ENCODE results near the gene ELF5.

ELF5 gene

DNA sequence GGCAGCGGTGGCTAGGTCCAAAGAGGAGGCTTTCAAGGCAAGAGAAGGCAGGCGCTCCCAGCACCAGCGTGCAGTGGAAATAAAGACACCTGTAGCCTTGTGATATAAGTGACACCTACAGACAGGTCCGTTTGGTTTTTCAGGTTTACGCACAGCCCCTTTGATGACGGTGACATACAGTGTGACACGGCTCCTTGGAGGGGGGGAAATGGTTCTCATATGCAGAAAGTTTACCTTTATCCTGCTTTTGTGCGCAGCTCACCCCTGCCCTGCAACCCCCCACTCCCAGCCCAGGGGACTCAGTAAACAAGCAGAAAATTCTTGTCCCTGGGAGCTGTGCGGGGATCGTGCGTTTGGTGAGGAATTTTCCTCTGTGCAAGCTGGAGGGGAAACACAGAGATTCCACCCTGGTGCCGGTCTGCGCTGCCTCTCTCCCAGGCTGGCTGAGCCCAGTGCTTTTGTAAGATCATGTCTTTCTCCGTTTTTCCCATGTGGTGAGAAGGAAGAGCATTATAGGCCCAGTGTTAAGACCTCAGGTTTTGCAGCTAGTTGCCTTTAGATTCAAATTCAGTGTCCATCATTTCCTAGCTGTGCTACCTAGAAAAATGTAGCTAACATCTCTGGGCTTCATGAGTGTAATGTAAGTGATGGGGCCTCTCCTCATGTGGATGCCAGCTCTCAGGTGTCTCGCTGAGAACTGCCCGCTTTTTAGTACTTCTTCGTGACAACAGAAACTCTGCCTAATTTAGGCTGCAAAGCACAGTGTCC is at the start of gene ELF5:
TSS of gene ELF5 (minus strand) at position 113 of the 768 bp plus-strand sequence. CDS start 8,045 bp downstream, outside the sequence.
- DNase-seq: no peak

DNA sequence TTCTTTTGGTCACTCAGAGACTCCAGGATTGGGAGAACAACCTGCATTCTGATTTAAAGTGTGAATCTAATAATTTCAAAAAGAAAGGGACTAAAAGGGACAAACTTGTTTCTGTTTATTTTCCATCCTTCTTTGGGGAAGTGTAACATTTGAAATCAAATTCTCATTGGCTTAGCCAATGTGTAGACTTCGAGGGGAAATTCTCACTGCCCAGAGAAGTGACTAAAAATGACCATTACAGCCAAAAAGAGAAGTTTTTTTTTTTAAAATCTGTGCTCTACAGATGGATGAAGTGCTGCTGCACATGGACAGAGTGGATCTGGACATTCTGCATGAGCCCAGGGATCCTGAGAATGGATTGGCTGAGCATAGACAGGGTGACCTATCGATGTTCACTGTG is 49.4 kb upstream of the ELF5 start:
- DNase-seq: no peak

DNA sequence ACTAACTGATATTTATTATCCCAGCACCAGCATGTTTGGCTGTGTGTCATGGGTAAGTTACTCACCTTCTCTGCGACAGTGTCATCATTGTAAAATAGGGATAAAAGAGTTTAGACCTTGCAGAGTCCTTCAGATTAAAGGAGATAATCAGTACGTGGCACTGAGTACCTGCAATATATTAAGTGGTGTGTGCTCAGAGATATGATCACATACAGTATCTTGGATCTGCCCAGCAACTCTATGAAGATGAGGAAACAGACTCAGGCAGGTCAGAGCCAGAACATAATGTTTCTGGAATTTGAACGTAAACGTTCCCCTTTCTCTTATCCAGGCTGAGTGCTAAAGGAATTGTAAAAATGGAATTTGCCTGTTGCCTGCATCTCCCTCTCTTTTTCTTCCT is 46.9 kb upstream of the ELF5 start:
- no peak for DNase-seq

DNA sequence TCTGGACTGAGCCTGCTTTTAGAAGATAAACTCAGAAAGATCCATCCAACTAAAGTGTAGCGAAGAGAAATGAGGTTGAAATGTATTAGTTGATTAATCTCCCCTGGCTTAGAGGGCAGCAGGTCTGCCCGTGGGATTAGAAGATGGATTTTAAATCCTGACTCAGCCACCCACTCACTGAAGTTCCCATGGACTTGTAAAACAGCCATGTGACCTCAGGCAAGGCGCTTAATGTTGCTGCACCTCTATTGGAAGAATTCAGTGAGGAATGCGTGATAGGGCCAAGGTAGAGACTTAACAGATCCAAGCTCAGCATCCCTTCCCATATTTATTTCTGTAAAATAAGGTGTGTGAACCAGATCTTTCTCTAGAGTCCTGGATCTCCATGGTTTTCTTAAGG is 45.1 kb upstream of the ELF5 start:
- no peak for DNase-seq

DNA sequence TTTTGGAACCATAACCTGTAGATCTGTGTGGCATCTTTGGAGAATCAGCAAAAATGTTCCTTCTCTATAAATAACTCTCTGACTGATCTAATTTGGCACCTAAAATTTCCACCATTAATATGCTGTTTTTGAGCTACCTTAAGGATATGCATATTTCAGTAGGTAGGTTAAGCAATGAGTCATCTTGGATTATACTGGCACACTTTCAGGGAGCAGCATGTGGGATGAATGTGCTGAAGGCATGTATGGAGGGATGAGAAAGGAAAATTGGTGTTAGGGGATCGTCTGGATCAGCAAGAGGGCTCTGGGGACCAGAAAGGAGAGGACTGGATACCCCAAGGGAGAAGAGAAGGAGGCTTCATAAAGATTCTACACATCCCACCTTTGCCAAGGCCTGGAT is 44.6 kb upstream of the ELF5 start:
- no peak for DNase-seq

DNA sequence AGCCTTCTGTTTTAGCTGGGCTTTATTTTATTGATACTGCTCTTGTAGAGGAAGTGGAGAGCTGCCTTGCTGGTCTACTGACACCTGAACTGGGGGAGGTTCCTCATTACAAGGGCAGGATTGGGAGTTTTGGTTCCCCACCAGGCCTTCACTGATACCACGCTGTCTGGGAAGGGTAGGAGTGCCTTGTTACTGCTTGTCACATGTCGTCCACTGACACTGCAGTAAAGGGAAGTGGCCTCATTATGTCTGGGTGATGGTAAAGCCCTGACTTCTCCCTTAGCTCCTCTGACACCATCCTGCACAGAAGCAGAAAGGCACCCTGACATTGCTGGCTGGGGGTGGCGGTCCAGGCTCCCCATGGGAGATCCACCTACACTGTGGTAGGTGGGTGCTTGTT is 38.7 kb upstream of the ELF5 start:
- DNase-seq: no peak

DNA sequence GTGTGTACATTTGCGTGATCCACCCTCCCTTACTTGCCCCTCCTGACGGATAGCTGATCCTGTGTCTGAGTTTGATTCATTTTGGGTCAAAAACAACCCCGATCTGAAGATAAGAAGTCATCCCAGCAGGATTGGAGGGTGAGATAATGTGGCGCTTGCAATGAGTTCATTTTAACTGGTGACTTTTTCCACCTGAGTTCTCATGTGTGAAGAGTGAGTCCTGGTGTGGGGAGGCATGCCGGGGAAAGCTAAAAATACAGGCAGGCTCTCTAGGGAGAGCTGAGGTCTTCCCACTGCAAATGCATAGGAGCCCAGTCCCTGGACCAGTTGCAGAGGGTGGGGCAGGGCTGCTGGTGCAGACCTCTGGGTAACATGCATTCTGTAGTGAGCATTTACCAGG is 35.7 kb upstream of the ELF5 start:
- DNase-seq: no peak

DNA sequence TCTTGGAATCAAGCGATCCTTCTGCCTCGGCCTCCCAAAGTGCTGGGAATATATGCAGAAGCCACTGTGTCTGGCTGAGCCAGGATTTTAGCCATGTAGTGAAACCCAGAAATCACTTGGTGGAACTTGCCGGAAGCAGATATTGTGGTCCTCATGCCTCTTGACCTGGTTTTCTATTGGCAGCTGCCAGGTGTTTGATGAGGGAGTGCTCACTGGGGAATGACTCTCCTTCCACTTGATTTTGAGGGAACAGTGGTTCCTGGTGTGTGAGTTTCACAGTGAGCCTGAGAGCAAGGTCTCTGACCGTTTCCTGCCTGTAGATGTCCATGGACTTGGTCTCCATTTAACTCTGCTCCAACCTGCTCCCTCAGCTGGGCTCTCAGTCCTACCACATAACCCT is 34.7 kb upstream of the ELF5 start:
- no peak for DNase-seq

DNA sequence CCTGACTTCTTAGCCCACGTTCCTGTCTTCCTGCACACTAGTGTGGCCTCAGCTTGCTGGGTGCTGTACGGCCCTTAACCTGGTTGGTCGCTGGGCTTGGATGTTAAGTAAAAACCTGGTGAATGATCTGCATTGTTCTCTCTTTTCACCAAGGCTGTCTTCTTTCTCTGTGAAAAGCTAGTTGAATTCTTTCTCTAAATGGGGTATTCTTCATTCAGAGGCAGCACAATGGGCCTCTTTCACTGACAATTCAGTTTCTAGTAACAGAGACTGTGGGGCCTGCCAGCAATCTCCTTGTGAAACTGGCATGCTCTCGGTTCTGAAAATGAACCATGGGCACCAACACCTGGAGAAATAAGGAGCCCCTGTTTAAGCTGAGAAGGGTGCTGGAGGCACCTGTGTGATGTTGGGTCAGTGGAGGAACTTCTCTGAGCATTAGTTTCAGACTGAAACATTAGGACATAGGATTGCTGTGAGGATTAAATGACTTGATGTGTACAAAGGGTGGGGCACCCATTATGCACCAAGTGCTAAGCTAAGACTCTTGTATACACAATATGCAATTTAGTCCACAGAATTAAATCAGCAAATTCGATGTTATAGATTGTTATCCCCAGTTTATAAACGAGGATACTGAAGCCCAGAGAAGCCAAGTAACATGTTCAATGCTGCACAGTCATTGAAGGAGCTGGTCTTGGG is 33.1 kb upstream of the ELF5 start:
- no peak for DNase-seq

DNA sequence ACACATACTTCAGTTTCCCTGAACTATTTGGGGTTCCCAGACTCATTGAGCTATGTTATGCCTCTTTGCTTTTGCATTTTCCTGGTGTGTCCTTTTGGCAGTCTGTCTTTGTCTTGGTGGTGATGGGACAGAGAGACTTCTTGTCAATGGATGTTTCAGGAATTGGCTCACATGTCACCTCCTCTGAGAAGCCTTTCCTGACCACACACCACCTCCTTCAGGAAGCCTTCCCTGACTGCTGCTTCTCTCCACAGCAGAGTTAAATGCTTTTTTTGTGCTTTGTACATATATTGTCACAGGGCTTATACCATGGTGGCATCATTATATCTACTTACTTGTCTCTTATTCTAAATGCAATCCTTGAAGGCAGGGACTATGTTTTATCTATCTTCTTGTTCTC is 28.5 kb upstream of the ELF5 start:
- no peak for DNase-seq

DNA sequence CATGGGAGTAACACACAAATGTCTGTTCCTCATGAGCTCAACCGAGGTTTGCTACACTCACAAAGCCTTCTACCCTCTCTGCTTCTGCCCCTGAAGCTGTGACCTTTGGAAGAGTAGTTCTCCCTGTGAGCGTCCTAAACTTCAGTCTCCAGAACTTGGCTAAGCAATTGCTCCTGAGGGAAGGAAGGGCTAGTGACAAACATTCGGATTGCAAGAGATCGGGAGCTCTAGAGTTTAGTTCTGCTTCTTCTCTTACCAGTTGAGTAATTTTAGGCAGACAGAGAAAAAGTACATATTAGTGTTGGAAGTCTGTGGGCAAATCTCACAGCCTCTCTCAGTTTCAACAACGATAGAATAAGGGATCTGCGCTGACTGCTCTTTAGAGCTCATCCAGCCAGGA is 27.3 kb upstream of the ELF5 start:
- DNase-seq: no peak

DNA sequence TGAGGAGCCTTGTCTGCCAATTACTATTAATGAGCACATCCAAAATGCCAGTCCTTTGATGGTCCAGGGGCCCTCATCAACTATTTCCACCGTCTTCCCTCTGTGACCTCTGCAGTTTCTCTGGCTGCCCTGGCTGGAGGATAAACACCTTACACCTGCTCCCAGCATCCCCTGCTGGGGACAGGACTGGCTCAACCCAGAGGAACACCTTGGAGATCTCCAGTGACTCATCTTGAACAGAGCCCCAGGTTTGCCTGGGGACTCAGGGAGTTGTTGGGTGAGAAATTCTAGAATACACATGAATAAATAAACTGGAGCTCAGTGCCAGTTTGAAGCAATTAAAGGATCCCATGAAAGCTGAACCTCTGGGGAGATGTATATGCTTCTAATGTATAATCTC is 24.0 kb upstream of the ELF5 start:
- no peak for DNase-seq

DNA sequence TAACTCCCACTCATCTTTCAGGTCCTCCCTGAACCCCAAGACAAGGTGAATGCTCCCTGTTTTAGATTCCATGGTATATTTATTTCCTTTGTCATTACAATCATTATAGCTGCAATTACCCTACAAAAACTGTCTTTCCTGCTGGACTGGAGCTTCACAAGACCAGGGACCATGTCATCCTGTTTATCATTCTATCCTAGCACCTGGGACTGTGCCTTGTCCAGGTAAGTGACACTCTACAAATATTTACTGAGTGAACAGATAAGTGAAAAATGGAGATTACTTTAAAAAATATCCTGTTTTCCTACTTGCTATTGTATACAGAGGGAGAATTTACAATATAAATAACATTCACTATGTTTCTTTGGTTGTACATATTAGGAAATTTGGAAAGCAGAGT is 22.5 kb upstream of the ELF5 start:
- no peak for DNase-seq

DNA sequence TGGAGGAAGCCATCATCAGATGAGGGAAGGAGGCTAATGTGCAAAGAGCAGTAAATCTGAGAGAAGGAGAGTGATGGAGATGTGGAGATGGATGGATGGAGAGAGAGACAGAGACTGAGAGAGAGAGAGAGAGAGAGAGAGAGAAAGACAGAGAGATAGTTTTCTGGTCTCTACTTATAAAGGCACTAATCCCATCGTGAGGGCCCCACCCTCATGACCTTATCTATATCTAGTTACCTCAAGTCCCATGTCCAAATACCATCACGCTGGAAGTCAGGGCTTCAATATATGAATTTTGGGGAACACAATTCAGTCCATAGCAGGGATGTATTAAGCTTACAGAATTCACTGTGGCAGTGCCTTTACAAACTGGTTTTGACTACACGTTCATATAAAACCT is 21.2 kb upstream of the ELF5 start:
- no peak for DNase-seq

DNA sequence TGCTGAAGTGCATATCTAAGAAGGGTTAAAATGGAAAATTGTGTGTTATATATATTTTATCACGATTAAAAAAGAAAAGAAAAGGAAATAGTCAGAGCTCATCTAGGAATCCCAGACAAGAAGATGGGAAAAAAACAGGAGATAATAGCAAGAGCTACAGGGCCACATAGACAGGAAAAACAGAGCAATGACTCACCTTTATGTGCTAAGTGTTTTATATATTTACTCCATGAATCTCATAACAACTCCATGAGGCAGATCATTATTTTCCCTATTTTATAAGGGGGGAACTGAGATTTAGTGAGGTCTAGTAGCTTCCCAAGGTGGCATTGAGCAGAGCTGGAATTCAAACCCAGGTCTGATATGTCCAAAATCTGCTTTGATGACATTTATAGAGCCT is 18.1 kb upstream of the ELF5 start:
- DNase-seq: no peak

DNA sequence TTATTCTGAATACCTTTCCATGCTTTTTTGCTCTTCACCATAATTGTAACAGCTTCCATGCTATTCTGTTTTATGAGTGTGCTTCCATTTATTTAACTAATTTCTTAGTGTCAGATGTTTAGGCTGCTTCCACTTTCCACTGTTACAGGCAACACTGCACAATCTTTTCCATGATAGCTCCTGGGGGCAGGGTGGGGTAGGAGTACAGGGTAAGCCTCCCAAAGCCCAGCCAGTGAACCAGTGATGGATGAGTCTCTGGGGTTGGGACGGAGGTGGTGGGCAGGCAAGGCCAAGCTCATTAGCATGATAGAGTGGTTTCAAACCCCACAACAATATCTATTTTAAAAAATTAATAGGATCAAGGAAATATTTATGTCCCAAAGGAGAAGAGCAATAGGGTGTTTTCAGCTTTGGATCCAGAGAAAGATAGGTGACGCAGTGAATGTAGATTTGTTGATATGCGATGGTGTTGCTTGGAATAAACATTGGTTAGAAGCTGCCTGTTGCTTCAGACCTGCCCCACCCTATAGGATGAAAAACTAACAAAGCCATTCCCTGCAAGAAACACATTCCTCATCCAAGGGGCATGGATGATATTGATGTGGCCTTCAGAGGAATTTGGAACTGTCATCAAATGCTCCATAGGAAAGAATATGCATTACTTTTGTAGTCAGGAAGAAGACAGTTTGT is 17.1 kb upstream of the ELF5 start:
- no peak for DNase-seq

DNA sequence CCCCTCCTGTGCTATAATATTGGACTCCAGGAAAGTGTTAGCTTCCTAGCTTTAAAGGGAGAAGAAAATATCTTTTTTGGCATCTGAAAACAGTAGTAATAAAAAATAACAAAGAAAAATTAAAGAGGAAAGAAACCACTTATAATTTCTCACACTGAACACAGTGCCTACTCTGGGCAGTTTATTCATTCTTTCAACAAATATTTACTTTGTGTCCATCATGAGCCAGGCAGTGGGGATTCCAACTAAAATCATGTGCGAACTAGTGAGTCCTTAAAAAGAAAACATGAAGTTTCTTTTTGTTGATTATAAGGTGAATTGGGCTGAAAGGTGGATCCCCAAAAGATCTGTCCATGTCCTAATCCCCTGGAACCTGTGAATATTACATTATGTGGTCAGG is 16.0 kb upstream of the ELF5 start:
- DNase-seq: no peak

DNA sequence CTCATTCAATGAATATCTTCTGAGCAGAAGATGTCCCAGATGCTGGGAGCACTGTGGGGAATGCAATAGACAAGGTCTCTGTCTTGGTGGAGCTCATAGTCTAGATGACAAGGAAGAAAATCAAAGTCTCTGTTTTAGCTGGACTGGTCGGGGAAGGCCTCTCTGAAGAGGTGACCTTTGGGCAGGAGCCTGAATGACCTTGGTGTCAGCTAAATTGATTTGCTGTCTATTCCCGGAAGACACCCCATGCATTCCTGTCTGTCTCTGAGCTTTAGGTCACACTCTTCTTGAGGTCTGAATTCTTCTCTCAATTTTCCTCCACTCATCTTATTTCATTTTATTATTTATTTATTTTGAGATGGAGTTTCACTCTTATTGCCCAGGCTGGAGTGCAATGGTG is 14.5 kb upstream of the ELF5 start:
- DNase-seq: no peak

DNA sequence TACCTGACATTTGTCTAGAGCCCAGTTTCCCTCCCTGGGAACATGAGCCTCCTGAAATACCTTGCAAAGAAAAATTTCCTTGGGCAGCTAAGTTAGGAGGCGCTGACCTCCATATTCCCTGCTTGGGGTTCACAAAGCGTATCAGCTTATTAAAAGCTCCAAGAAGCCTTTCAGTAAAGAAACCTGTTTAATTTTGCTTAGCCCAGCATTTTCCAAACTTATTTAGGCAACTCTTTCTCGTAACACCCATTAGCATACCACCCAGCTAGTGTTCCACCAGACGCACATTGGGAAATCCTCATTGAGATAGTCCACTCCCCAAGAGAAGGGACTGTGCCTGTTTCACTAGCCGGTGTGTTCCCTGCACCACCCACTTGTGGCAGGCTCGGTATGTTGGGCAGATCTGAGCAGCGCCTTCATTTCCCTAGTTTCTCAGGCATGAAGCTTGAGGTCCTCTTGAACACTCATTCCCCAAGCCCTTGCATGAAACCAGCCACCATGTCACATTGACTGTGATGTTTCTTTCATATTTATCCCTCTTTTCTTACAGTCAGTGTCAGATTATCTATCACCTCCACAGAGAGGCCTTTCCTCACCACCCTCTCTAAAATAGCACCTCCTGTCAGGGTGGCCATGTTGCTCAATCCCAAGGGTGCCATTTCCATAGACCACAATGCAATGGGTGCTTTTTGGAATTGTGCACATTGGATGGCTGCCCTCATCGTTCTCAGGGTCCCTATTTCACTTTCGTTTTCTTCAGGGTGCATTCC is 12.5 kb upstream of the ELF5 start:
- DNase-seq: no peak

DNA sequence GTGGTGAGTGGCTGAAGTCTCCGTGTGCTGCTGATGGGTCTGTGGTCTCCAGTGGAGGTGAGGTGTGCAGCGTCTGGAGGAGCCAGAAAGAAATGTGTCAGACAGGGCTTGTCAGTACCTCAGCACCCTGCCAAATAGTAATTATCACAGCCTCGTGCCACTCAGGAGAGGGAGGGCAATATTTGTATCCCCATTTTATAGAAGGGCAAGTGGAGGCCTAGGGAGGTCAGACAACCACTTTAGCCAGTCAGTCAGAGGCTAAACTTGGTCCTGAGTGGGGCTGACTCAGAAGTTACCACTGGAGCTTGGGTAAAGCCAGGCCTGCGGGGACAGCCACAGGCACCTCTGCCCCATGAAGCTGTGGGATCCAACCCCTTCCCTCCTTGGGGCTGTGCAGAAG is 11.5 kb upstream of the ELF5 start:
- DNase-seq: no peak

DNA sequence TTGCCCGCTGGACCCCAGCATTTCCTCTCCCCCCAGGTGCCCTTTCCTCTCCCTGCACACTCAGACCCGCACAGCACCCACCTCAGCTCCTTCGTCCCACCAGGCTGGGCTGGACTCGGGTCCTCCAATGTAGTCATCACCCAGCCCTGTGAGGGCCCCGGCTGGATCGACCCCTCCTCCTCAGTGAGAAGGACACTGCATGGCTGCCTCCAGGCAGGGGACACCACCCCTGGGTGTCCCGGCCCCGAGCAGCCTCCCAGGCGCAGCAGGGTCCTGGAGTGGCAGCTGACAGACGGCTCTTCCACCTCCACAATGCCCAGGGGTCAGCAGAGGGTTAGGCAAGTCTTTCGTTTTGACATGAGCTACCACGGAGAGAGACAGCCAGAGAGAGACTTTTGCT is 11.1 kb upstream of the ELF5 start:
- DNase-seq: no peak

DNA sequence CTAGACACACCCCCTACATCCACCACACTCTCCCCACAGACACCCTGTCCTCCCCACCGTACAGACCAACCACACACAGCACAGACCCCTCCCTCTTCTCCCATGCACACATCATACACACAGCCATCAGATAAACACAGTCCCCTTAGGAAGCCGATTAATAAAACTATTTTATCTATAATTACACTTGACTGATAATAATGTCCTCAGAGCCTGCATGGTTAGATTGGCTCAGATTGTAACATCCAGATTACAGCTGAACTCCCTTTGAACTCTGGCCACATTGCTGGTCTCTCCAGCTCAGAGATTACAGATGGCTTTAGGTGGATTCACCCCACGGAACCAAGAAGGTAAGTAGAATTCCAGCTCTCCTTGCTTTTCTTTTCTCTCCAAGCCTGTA is 9.5 kb upstream of the ELF5 start:
- no peak for DNase-seq

DNA sequence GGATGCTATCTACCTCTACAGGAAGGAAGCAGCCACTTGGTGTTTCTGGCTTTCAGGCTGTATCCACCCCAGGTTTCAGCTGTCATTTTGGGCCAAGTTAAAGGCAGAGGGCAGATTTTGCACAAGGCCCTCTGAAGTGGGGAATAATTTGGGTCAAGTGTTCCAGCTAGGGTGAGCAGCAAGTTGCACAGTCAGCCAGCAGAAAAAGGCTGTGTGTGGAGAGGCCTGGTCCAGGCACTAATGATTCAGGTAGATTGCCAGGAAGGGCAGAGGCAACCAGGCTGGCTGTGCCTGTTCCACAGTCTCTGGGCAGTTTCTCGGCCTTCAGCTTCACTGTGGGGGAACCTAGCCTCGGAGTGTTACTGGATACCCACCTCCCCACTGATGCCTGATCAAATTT is 8.6 kb upstream of the ELF5 start:
- DNase-seq: no peak

DNA sequence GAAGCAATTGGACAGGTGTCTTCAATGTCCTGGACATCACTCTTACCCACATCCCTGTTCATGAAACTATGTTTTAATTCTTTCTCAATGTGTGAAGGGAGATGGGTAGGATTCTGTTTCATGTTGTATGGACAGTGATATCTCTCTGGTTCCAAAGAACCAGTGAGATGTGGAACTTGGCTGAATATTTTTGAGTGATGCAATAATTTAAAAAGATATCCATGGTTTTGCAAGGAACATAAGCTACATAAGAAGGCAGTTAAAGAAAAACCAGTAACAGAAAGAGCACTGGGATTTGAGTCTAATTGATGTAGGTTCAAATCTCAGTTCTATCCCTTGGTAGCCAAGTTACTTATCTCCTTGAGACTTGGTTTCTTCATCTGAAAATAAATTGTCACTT is 7.7 kb upstream of the ELF5 start:
- DNase-seq: no peak
